A549 treated with RU486 at 1 μM for 4 hours (cell line): ENCODE data around the gene PNMA5. TPM values are rescaled to one million over a fixed set of nuclear protein-coding genes. Genes with fewer than 3 reads are reported as not detected.

Experiments
- total RNA-seq: library from RNA; stranded (reverse); fragments of 200-300 nt; extraction: Qiagen RNA extraction; gene quantifications from 5 replicates; pipeline ENCODE4 v1.2.3, GENCODE V29; 2022; ENCODE audit warnings: low read depth

PNMA5 gene
- total RNA-seq = not detected in 5 replicates

DNA sequence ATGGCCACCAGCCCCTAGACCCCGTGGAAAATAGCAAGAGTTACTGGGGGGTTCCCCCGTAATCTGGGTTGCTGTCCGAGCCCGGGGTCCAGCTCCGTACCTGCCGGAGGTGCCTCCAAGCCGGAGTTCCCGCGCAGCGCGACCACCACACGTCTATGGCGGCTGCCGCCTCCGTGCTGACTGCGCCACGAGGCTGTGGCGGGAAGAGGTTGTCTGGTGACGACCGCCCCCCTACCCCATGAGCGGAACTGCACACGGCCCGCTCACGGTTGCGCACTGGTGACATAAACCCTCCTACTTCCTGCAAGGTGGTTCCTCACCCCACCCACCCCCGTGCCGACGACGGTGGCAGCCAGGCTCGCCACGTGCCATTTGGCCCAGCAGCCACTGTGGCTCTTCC lies at the start of gene PNMA5:
PNMA5 (minus strand) TSS at position 184 of the 400 bp plus-strand sequence. CDS start 2,518 bp downstream, outside the sequence.

Other genes starting within 250 kb of the PNMA5 start
- not detected in 5 replicates for gene MAGEA2, start 240.3 kb downstream of the PNMA5 start, total RNA-seq
- gene CSAG3, start 234.9 kb downstream of the PNMA5 start, total RNA-seq = not detected in 5 replicates
- gene MAGEA6, start 224.4 kb downstream of the PNMA5 start, total RNA-seq = 9.7 to 14.0 TPM (median 13.3 TPM) in 5 replicates
- gene CETN2, start 163.4 kb downstream of the PNMA5 start, total RNA-seq = 52.9 to 93.9 TPM (median 72.5 TPM) in 5 replicates
- 38.2 to 49.3 TPM (median 41.3 TPM) in 5 replicates for gene NSDHL, start 163.1 kb downstream of the PNMA5 start, total RNA-seq
- 6.2 to 7.2 TPM (median 6.6 TPM) in 5 replicates for gene ZNF185, start 96.0 kb downstream of the PNMA5 start, total RNA-seq
- 0.13 to 0.20 TPM (median 0.14 TPM) in 5 replicates for gene PNMA3, start 62.4 kb upstream of the PNMA5 start, total RNA-seq
- gene PNMA6A, start 78.3 kb upstream of the PNMA5 start, total RNA-seq = 3.2 to 5.5 TPM (median 5.1 TPM) in 5 replicates
- gene MAGEA1, start 185.2 kb upstream of the PNMA5 start, total RNA-seq = 0.15 TPM in 1 of 5 replicates, not detected in the others